Mesendoderm (in vitro differentiated cells): Measurements from ENCODE around the gene GNG12.
"Not testable (repeated sequence)": the region's sequence is repeated elsewhere in the genome, so short reads cannot be mapped to it uniquely, and the experiment has no call there.

Source experiments
- DNase-seq: peaks from one replicate; pipeline ENCODE4 v3.0.0; 2013
- H2AK5ac ChIP-seq: 2 replicates; pipeline ENCODE4 v1.6.1; 2013; ENCODE audit warnings: low read length, inconsistent platforms
- H2BK120ac ChIP-seq: 2 replicates; pipeline ENCODE4 v1.6.1; 2013; ENCODE audit warnings: low read depth, mild to moderate bottlenecking, low read length, moderate library complexity, mixed read lengths
- H2BK15ac ChIP-seq: replicated peaks from 2 replicates; pipeline ENCODE4 v1.6.1; 2013; ENCODE audit warnings: low read depth, mild to moderate bottlenecking, moderate library complexity
- H2BK5ac ChIP-seq: 2 replicates; pipeline ENCODE4 v1.6.1; 2013; ENCODE audit warnings: low read length, inconsistent platforms
- H3K18ac ChIP-seq: 2 replicates; pipeline ENCODE4 v1.6.1; 2013; ENCODE audit warnings: mild to moderate bottlenecking, low read length, mixed read lengths
- H3K23ac ChIP-seq: one replicate; pipeline ENCODE4 v1.6.1; 2013; ENCODE audit warnings: low read length
- H3K27ac ChIP-seq: 2 replicates; pipeline ENCODE4 v1.5.1; 2013; ENCODE audit warnings: low read depth, mild to moderate bottlenecking, inconsistent platforms, low read length, moderate library complexity
- H3K27me3 ChIP-seq: 2 replicates; pipeline ENCODE4 v1.6.1; 2013; ENCODE audit warnings: low read length, control low read depth, mild to moderate bottlenecking, inconsistent platforms; ENCODE audit not compliant: insufficient read depth, poor library complexity
- H3K36me3 ChIP-seq: 2 replicates; pipeline ENCODE4 v1.6.1; 2013; ENCODE audit warnings: low read length, inconsistent platforms; ENCODE audit not compliant: control insufficient read depth, insufficient read depth
- H3K4ac ChIP-seq: one replicate; pipeline ENCODE4 v1.6.1; 2013; ENCODE audit warnings: low read depth, mild to moderate bottlenecking, low read length, moderate library complexity
- H3K4me1 ChIP-seq: 2 replicates; pipeline ENCODE4 v1.6.1; 2013; ENCODE audit warnings: low read depth, low read length, inconsistent platforms; ENCODE audit not compliant: control insufficient read depth
- H3K4me2 ChIP-seq: 2 replicates; pipeline ENCODE4 v1.6.1; 2013; ENCODE audit warnings: low read length
- H3K4me3 ChIP-seq: 2 replicates; pipeline ENCODE4 v1.5.1; 2013; ENCODE audit warnings: mild to moderate bottlenecking, low read length
- H3K56ac ChIP-seq: one replicate; pipeline ENCODE4 v1.6.1; 2013; ENCODE audit warnings: low read length
- H3K79me1 ChIP-seq: 2 replicates; pipeline ENCODE4 v1.6.1; 2013; ENCODE audit warnings: low read length, inconsistent platforms
- H3K79me2 ChIP-seq: 2 replicates; pipeline ENCODE4 v1.6.1; 2013; ENCODE audit warnings: mild to moderate bottlenecking, low read length; ENCODE audit not compliant: control insufficient read depth, insufficient read depth
- H3K9ac ChIP-seq: 2 replicates; pipeline ENCODE4 v1.6.1; 2013; ENCODE audit warnings: low read length, inconsistent platforms
- H4K5ac ChIP-seq: one replicate; pipeline ENCODE4 v1.6.1; 2013; ENCODE audit warnings: low read length
- H4K8ac ChIP-seq: one replicate; pipeline ENCODE4 v1.6.1; 2013; ENCODE audit warnings: low read depth, mild to moderate bottlenecking, control low read depth, low read length, moderate library complexity
- WGBS: extraction: QIAGEN DNeasy Blood & Tissue Kit; methylation state at CpG from one replicate; pipeline ENCODE4 v1.1.7; 2013; ENCODE audit warnings: low lambda C conversion rate, missing lambda C conversion rate; ENCODE audit not compliant: insufficient coverage; ENCODE audit errors: extremely low coverage; 5-methylcytosine and 5-hydroxymethylcytosine counted together

The GNG12 gene

GRCh38 chr1:67732750-67733151 is 100.5 kb downstream of the GNG12 start:
- no CpG with 5 or more reads among the region's 6 CpGs for WGBS
- peaks cover 12% of the 10 kb centered on the region for H3K4me1 ChIP-seq

GRCh38 chr1:67731322-67731721 is 101.9 kb downstream of the GNG12 start:
- DNase-seq = no peak
- Histone ChIP-seq H3K79me1 (no peaks in the 10 kb centered on the region), H4K5ac (no peak overlapping the region), H3K27me3 (no peaks in the 10 kb centered on the region), H3K4me2 (no peak overlapping the region), H4K8ac (no peak overlapping the region), H3K23ac (no peak overlapping the region), H2BK120ac (no peak overlapping the region), H3K79me2 (no peaks in the 10 kb centered on the region), H3K27ac (no peak overlapping the region), H3K4ac (no peak overlapping the region), H3K36me3 (no peaks in the 10 kb centered on the region), H3K56ac (no peak overlapping the region), H2BK15ac (no peak overlapping the region), H3K4me1 (peaks cover 11% of the 10 kb centered on the region), H2AK5ac (no peak overlapping the region), H2BK5ac (no peak overlapping the region), H3K4me3 (no peak overlapping the region), H3K9ac (no peak overlapping the region), H3K18ac (no peak overlapping the region)
- WGBS = no CpG with 5 or more reads among the region's 2 CpGs

More at GRCh38 chr1:67732750-67733151, 100.5 kb downstream of the GNG12 start:
- no peak overlapping the region for H3K4me3 ChIP-seq
- no peaks in the 10 kb centered on the region for H3K36me3 ChIP-seq
- H4K8ac ChIP-seq = no peak overlapping the region
- H3K23ac ChIP-seq = no peak overlapping the region
- H3K79me2 ChIP-seq = no peaks in the 10 kb centered on the region
- no peak overlapping the region for H2AK5ac ChIP-seq
- H2BK120ac ChIP-seq = no peak overlapping the region
- no peaks in the 10 kb centered on the region for H3K79me1 ChIP-seq
- no peak overlapping the region for H3K18ac ChIP-seq
- H3K9ac ChIP-seq = no peak overlapping the region
- no peak overlapping the region for H3K56ac ChIP-seq
- no peak overlapping the region for H3K4ac ChIP-seq
- no peak overlapping the region for H2BK15ac ChIP-seq
- no peak overlapping the region for H2BK5ac ChIP-seq
- no peak for DNase-seq
- no peak overlapping the region for H3K27ac ChIP-seq
- H3K4me2 ChIP-seq = no peak overlapping the region
- H4K5ac ChIP-seq = no peak overlapping the region
- H3K27me3 ChIP-seq = no peaks in the 10 kb centered on the region

- H3K79me2 ChIP-seq, H3K18ac ChIP-seq, H3K23ac ChIP-seq, H3K4me1 ChIP-seq, H2BK15ac ChIP-seq, H3K4me2 ChIP-seq, H3K4me3 ChIP-seq, H4K8ac ChIP-seq, DNase-seq, H2BK5ac ChIP-seq, H4K5ac ChIP-seq, H3K79me1 ChIP-seq, H3K56ac ChIP-seq, H3K4ac ChIP-seq, H3K9ac ChIP-seq, H3K27me3 ChIP-seq, H3K27ac ChIP-seq, H2AK5ac ChIP-seq, H3K36me3 ChIP-seq, H2BK120ac ChIP-seq: not testable (repeated sequence)
- WGBS = no CpG with 5 or more reads among the region's 9 CpGs
These were observed 103.0 kb downstream of the GNG12 start for GRCh38 chr1:67730312-67730711.

- Histone ChIP-seq H3K36me3 (no peaks in the 10 kb centered on the region), H3K23ac (no peak overlapping the region), H2BK5ac (no peak overlapping the region), H3K9ac (no peak overlapping the region), H3K79me2 (no peaks in the 10 kb centered on the region), H3K4me3 (no peak overlapping the region), H2AK5ac (no peak overlapping the region), H3K4ac (no peak overlapping the region), H3K56ac (no peak overlapping the region), H4K5ac (no peak overlapping the region), H3K27ac (no peak overlapping the region), H3K79me1 (no peaks in the 10 kb centered on the region), H3K4me2 (no peak overlapping the region), H4K8ac (no peak overlapping the region), H3K27me3 (no peaks in the 10 kb centered on the region), H2BK120ac (no peak overlapping the region), H3K18ac (no peak overlapping the region), H2BK15ac (no peak overlapping the region), H3K4me1 (peaks cover 6% of the 10 kb centered on the region)
- WGBS = no CpG with 5 or more reads among the region's 2 CpGs
- no peak for DNase-seq
These were observed 103.4 kb downstream of the GNG12 start for GRCh38 chr1:67729872-67730271.

- Histone ChIP-seq H3K27me3 (no peaks in the 10 kb centered on the region), H3K4ac (no peak overlapping the region), H4K8ac (no peak overlapping the region), H3K4me3 (no peak overlapping the region), H3K23ac (no peak overlapping the region), H3K79me2 (no peaks in the 10 kb centered on the region), H3K9ac (no peak overlapping the region), H3K18ac (no peak overlapping the region), H3K79me1 (no peaks in the 10 kb centered on the region), H3K56ac (no peak overlapping the region), H2AK5ac (no peak overlapping the region), H2BK15ac (no peak overlapping the region), H4K5ac (no peak overlapping the region), H3K4me2 (no peak overlapping the region), H3K27ac (no peak overlapping the region), H2BK5ac (no peak overlapping the region), H3K4me1 (peaks cover 13% of the 10 kb centered on the region), H2BK120ac (no peak overlapping the region), H3K36me3 (no peaks in the 10 kb centered on the region)
- no peak for DNase-seq
These were observed 107.0 kb downstream of the GNG12 start for GRCh38 chr1:67726224-67726623.

- Histone ChIP-seq H4K8ac (no peak overlapping the region), H2AK5ac (no peak overlapping the region), H3K23ac (no peak overlapping the region), H3K4ac (no peak overlapping the region), H3K36me3 (no peaks in the 10 kb centered on the region), H2BK120ac (no peak overlapping the region), H3K56ac (no peak overlapping the region), H4K5ac (no peak overlapping the region), H3K9ac (no peak overlapping the region), H3K27me3 (no peaks in the 10 kb centered on the region), H3K27ac (no peak overlapping the region), H2BK15ac (no peak overlapping the region), H2BK5ac (no peak overlapping the region), H3K79me1 (no peaks in the 10 kb centered on the region), H3K18ac (no peak overlapping the region), H3K4me3 (no peak overlapping the region), H3K79me2 (no peaks in the 10 kb centered on the region), H3K4me1 (peaks cover 15% of the 10 kb centered on the region), H3K4me2 (no peak overlapping the region)
- DNase-seq = no peak
- WGBS = no CpG with 5 or more reads among the region's 3 CpGs
These were observed 108.2 kb downstream of the GNG12 start for GRCh38 chr1:67724928-67725560.
